HFF-Myc (cell line): ENCODE data around the gene LILRB1.
"Not testable (repeated sequence)": the region's sequence is repeated elsewhere in the genome, so short reads cannot be mapped to it uniquely, and the experiment has no call there.

Experiments used
- DNase-seq: peaks from one replicate; pipeline ENCODE4 v3.0.0-alpha.2; 2011; ENCODE audit warnings: low read depth; ENCODE audit errors: extremely low read depth
- H3K4me3 ChIP-seq: replicated peaks from 2 replicates; pipeline ENCODE4 v1.5.1; 2011; ENCODE audit warnings: low read depth, mild to moderate bottlenecking, control low read depth, low read length
- TF ChIP-seq, protein P1 (sequence below): IDR thresholded peaks from 2 replicates; pipeline ENCODE4 v1.5.1; 2012; ENCODE audit warnings: mild to moderate bottlenecking, low read depth, low read length, control low read depth; ENCODE audit errors: missing control alignments

Gene LILRB1

DNA sequence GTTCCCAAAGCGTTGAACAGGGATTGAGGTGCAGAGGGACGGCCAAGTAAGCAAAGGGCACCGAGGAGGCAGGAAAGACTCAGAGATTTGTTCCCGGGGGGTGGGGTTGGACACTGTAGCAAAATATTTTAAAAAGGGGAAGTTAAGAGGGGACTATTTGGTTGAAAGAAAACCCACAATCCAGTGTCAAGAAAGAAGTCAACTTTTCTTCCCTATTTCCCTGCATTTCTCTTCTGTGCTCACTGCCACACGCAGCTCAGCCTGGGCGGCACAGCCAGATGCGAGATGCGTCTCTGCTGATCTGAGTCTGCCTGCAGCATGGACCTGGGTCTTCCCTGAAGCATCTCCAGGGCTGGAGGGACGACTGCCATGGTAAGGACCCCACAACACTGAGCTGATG is at the start of gene LILRB1:
Gene LILRB1, plus strand, starts transcription at position 223 of the 400 bp plus-strand sequence. CDS start 590 bp downstream, outside the sequence.
- not testable (repeated sequence) for DNase-seq, H3K4me3 ChIP-seq

DNA sequence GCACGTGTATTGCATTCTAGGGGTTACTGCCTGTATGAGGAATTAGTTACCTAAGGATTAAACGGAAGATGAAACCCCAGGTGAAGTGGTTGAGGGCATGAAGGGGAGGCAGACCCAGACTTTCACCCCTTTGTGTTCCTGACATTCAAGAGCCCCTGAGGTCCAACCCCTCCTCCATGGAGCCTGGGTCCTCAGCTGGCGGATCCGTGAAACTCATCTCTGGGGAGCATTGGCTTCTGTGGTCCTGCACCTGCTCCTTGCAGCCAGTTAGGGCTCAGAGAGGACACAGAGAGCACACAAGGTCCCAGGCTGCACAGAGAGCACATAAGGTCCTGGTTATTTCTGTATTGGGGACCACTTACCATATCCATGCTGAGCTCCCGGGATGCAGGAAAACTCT is 43.9 kb upstream of the LILRB1 start:
- no peak for DNase-seq
- H3K4me3 ChIP-seq: no peak overlapping the region
- TF ChIP-seq, protein P1, sequence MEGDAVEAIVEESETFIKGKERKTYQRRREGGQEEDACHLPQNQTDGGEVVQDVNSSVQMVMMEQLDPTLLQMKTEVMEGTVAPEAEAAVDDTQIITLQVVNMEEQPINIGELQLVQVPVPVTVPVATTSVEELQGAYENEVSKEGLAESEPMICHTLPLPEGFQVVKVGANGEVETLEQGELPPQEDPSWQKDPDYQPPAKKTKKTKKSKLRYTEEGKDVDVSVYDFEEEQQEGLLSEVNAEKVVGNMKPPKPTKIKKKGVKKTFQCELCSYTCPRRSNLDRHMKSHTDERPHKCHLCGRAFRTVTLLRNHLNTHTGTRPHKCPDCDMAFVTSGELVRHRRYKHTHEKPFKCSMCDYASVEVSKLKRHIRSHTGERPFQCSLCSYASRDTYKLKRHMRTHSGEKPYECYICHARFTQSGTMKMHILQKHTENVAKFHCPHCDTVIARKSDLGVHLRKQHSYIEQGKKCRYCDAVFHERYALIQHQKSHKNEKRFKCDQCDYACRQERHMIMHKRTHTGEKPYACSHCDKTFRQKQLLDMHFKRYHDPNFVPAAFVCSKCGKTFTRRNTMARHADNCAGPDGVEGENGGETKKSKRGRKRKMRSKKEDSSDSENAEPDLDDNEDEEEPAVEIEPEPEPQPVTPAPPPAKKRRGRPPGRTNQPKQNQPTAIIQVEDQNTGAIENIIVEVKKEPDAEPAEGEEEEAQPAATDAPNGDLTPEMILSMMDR: no peak

DNA sequence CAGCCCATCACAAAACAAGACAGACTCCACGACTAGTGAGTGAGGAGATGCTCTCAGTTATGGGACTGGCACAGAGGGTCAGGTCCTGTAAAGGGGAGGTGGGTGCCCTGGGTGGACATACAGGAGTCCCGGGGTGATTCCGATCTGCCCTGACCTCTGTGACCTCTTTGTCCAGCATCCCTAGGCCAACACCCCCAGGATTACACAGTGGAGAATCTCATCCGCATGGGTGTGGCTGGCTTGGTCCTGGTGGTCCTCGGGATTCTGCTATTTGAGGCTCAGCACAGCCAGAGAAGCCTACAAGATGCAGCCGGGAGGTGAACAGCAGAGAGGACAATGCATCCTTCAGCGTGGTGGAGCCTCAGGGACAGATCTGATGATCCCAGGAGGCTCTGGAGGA is 43.3 kb upstream of the LILRB1 start:
- no peak for DNase-seq
- H3K4me3 ChIP-seq: no peak overlapping the region
- TF ChIP-seq, protein P1: no peak

DNA sequence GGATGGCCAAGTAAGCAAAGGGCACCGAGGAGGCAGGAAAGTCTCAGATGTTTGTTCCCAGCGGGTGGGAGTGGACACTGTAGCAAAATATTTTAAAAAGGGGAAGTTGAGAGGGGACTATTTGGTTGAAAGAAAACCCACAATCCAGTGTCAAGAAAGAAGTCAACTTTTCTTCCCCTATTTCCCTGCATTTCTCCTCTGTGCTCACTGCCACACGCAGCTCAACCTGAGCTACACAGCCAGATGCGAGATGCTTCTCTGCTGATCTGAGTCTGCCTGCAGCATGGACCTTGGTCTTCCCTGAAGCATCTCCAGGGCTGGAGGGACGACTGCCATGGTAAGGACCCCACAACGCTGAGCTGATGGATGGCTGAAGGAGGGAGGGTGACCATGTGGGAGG is 36.8 kb upstream of the LILRB1 start, which contains the start of gene LILRA1:
Gene LILRA1, plus strand, starts transcription at position 188 of the 400 bp plus-strand sequence. CDS start 613 bp downstream, outside the sequence.
- not testable (repeated sequence) for DNase-seq, H3K4me3 ChIP-seq

DNA sequence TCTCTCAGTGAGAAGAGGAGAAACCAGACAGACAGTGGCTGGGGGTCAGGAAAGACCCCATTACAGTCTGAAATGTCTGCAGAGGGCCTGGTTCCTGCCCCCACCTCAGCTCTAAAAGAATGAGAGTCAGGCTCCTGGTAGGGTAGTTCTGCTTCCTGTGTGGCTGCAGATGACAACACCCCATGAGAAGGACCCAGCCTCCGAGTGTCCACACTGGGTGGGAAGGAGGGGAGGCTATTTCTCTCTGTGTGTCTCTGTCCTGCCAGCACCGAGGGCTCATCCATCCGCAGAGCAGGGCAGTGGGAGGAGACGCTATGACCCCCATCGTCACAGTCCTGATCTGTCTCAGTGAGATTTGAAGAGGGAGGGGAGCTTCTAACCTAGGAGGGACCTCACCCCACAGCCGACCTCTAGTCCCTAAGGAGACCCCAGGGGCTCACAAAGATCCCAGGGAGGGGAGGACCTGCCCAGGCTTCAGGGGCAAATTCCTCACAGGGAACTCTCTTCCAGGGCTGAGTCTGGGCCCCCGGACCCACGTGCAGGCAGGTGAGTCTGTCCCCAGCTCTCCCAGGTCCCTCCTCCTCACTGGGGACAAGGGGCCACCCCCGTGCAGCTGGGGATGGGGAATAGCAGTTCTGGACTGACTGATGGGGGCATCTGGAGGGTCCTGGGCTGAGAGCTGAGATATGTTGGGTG is 36.2 kb upstream of the LILRB1 start:
- not testable (repeated sequence) for H3K4me3 ChIP-seq, DNase-seq

DNA sequence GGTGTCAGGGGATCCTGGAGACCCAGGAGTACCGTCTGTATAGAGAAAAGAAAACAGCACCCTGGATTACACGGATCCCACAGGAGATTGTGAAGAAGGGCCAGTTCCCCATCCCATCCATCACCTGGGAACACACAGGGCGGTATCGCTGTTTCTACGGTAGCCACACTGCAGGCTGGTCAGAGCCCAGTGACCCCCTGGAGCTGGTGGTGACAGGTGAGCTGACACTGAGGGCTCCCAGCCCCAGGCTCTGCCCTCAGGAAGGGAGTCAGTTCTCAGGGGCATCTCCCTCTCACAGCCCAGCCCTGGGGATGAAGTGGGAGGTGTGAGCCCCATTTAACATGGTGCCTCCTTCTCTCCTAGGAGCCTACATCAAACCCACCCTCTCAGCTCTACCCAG is 35.5 kb upstream of the LILRB1 start:
- TF ChIP-seq, protein P1: no peak
- DNase-seq: no peak
- H3K4me3 ChIP-seq: no peak overlapping the region

DNA sequence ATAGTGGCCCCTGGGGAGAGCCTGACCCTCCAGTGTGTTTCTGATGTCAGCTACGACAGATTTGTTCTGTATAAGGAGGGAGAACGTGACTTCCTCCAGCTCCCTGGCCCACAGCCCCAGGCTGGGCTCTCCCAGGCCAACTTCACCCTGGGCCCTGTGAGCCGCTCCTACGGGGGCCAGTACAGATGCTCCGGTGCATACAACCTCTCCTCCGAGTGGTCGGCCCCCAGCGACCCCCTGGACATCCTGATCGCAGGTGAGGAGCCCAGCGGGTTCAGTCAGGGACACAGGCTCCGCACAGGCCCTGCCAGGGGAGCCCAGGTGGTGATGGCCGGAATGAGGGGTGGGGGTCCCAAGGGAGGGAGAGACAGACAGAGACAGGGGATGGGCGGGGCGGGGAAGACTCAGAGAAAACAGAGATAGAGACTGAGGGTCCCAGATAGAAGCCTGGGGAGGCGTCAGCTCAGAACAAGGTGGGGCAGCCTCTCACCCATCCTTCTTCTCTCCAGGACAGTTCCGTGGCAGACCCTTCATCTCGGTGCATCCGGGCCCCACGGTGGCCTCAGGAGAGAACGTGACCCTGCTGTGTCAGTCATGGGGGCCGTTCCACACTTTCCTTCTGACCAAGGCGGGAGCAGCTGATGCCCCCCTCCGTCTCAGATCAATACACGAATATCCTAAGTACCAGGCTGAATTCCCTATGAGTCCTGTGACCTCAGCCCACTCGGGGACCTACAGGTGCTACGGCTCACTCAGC is 34.4 kb upstream of the LILRB1 start:
- H3K4me3 ChIP-seq, DNase-seq: not testable (repeated sequence)

DNA sequence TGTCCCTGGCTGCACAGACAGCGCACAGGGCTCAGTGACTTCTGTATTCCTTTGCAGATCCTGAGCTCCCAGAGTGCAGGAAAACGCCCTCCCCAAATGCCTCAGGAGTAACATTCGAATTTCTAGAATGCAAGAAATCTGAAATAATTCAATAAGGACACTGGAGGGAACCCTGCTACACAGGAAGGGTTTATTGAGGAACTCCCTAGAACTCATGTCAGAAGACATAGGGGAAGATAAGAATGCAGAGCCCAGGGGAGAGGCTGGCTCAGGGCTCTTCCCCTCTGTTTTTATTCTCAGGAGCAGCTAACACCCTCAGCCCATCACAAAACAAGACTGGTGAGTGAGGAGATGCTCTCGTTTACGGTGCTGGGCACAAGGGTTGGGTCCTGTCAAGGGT is 30.1 kb upstream of the LILRB1 start:
- no peak for DNase-seq
- TF ChIP-seq, protein P1: no peak
- no peak overlapping the region for H3K4me3 ChIP-seq

DNA sequence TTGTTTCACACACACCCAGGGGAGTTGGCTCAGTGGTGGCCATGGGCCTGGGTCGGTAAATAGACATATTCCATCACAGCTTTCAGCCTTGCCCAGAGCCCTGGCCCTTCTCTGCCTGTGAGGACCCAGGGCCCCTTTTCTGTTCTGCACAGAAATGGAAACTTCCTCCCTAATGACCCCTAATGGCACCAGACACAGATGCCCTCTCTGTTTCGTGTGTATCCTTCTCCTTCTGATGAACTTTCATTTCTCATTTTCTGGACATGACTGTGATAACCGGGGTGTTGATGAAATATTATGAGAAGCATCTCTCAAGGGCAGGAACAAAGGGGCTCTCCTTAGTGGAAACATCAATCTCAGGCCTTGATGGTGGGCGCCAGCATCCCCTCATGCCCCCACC is 24.1 kb upstream of the LILRB1 start:
- no peak overlapping the region for H3K4me3 ChIP-seq
- TF ChIP-seq, protein P1: no peak

More for the DNA sequence above, 24.1 kb upstream of the LILRB1 start:
- no peak for DNase-seq
